ENCODE data around the gene SCAPER. TPM values are rescaled to one million over a fixed set of nuclear protein-coding genes. Genes with fewer than 3 reads are reported as not detected.

Gene SCAPER
- total RNA-seq, 1 experiment from 2014 or later, result 10.3 TPM

DNA sequence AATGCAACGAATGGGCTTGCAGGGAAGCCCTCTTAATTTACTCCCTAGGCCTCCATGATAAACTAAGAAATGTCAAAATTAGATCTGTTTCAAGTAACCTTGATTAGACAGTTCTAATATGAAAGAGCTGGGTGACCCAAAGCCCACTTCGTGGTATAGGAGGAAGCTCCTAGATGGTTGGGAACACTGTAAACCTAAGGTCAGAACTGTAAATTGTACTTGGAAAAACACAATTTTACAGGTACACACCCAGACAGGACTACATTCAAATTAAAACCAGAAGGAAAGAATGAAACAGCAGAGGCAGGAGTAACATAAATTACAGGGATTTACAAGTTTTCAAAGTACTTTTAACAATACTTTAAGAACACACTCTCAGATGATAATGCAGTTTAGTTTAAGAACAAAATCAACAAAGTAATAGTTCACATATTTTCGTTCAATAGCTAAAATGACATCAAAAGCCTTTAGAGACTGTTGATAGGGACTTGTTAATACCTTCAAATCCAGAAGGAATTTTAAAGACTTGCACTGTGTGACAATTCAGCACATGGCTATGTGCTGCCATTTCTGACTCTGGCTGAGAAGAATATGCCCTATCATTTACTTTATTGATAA is 550.2 kb downstream of the SCAPER start:
- CTCF ChIA-PET, result interaction anchor here (1.5 kb wide), 1 partner anchor 21 kb away, joined by 3 read pairs; no protein-coding TSS in a partner anchor
- POLR2A ChIA-PET, result no interaction called here
- no peak overlapping the region for H3K27ac Mint-ChIP-seq
- TF ChIP-seq FOXK1 (CRISPR knock-in tag; IDR thresholded peaks at IDR 0.05) (no peak), ETV6 (CRISPR knock-in tag; IDR thresholded peaks at IDR 0.05) (no peak), MXD4 (CRISPR knock-in tag; IDR thresholded peaks at IDR 0.05; ENCODE audit: borderline replicate concordance) (no peak), HMGA2 (CRISPR knock-in tag; IDR thresholded peaks at IDR 0.05) (no peak)
- TF ChIP-seq, protein P1, sequence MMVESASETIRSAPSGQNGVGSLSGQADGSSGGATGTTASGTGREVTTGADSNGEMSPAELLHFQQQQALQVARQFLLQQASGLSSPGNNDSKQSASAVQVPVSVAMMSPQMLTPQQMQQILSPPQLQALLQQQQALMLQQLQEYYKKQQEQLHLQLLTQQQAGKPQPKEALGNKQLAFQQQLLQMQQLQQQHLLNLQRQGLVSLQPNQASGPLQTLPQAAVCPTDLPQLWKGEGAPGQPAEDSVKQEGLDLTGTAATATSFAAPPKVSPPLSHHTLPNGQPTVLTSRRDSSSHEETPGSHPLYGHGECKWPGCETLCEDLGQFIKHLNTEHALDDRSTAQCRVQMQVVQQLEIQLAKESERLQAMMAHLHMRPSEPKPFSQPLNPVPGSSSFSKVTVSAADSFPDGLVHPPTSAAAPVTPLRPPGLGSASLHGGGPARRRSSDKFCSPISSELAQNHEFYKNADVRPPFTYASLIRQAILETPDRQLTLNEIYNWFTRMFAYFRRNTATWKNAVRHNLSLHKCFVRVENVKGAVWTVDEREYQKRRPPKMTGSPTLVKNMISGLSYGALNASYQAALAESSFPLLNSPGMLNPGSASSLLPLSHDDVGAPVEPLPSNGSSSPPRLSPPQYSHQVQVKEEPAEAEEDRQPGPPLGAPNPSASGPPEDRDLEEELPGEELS (CRISPR knock-in tag; IDR thresholded peaks at IDR 0.05), result no peak
- ATAC-seq, result no peak
- H3K27me3 Mint-ChIP-seq (ENCODE audit: low read depth), result peaks cover 15% of the 10 kb centered on the region
- H3K9me3 Mint-ChIP-seq, result no peaks in the 10 kb centered on the region
- H3K36me3 Mint-ChIP-seq, result no peaks in the 10 kb centered on the region
- no peak overlapping the region for H3K4me3 Mint-ChIP-seq
- no peak for DNase-seq (ENCODE audit: low spot score)
- H3K4me1 Mint-ChIP-seq, result no peaks in the 10 kb centered on the region

DNA sequence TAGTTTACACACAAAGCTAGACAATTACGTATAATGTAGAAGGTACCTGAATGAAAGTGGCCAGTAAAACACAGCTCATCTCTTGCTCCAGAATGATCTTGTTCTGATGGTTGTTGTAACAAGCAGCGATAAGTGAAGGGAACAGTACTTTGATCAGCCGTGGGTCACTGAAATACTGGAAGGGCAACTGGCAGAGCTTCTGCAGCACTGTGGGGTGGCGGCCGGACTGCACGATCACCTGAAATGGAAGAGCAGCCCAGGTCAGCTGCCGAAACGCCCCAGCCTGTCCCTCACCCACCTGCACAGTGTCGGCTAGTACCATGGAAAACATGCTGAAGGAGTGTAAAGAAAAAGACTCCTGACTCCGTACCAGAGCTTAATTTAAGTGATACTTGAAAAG is 551.2 kb downstream of the SCAPER start:
- TF ChIP-seq SOX15 (CRISPR knock-in tag; IDR thresholded peaks at IDR 0.05) (no peak), NR2C2 (CRISPR knock-in tag; IDR thresholded peaks at IDR 0.05) (no peak), ZNF396 (CRISPR knock-in tag; IDR thresholded peaks at IDR 0.05; ENCODE audit: borderline replicate concordance) (no peak), FOXK1 (CRISPR knock-in tag; IDR thresholded peaks at IDR 0.05) (no peak), RORB (CRISPR knock-in tag; IDR thresholded peaks at IDR 0.05) (no peak)
- TF ChIP-seq, protein P2, sequence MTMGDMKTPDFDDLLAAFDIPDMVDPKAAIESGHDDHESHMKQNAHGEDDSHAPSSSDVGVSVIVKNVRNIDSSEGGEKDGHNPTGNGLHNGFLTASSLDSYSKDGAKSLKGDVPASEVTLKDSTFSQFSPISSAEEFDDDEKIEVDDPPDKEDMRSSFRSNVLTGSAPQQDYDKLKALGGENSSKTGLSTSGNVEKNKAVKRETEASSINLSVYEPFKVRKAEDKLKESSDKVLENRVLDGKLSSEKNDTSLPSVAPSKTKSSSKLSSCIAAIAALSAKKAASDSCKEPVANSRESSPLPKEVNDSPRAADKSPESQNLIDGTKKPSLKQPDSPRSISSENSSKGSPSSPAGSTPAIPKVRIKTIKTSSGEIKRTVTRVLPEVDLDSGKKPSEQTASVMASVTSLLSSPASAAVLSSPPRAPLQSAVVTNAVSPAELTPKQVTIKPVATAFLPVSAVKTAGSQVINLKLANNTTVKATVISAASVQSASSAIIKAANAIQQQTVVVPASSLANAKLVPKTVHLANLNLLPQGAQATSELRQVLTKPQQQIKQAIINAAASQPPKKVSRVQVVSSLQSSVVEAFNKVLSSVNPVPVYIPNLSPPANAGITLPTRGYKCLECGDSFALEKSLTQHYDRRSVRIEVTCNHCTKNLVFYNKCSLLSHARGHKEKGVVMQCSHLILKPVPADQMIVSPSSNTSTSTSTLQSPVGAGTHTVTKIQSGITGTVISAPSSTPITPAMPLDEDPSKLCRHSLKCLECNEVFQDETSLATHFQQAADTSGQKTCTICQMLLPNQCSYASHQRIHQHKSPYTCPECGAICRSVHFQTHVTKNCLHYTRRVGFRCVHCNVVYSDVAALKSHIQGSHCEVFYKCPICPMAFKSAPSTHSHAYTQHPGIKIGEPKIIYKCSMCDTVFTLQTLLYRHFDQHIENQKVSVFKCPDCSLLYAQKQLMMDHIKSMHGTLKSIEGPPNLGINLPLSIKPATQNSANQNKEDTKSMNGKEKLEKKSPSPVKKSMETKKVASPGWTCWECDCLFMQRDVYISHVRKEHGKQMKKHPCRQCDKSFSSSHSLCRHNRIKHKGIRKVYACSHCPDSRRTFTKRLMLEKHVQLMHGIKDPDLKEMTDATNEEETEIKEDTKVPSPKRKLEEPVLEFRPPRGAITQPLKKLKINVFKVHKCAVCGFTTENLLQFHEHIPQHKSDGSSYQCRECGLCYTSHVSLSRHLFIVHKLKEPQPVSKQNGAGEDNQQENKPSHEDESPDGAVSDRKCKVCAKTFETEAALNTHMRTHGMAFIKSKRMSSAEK (CRISPR knock-in tag; IDR thresholded peaks at IDR 0.05; ENCODE audit: borderline replicate concordance), result no peak
- TF ChIP-seq, protein P3, sequence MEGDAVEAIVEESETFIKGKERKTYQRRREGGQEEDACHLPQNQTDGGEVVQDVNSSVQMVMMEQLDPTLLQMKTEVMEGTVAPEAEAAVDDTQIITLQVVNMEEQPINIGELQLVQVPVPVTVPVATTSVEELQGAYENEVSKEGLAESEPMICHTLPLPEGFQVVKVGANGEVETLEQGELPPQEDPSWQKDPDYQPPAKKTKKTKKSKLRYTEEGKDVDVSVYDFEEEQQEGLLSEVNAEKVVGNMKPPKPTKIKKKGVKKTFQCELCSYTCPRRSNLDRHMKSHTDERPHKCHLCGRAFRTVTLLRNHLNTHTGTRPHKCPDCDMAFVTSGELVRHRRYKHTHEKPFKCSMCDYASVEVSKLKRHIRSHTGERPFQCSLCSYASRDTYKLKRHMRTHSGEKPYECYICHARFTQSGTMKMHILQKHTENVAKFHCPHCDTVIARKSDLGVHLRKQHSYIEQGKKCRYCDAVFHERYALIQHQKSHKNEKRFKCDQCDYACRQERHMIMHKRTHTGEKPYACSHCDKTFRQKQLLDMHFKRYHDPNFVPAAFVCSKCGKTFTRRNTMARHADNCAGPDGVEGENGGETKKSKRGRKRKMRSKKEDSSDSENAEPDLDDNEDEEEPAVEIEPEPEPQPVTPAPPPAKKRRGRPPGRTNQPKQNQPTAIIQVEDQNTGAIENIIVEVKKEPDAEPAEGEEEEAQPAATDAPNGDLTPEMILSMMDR (IDR thresholded peaks at IDR 0.05), result no peak
- TF ChIP-seq, protein P4, sequence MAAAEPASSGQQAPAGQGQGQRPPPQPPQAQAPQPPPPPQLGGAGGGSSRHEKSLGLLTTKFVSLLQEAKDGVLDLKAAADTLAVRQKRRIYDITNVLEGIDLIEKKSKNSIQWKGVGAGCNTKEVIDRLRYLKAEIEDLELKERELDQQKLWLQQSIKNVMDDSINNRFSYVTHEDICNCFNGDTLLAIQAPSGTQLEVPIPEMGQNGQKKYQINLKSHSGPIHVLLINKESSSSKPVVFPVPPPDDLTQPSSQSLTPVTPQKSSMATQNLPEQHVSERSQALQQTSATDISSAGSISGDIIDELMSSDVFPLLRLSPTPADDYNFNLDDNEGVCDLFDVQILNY (CRISPR knock-in tag; IDR thresholded peaks at IDR 0.05), result no peak
- H3K27me3 Mint-ChIP-seq (ENCODE audit: low read depth), result peaks cover 26% of the 10 kb centered on the region
- ChIA-PET POLR2A (no interaction called here), CTCF (interaction anchor here (1.5 kb wide), 1 partner anchor 20 kb away, joined by 3 read pairs; no protein-coding TSS in a partner anchor)
- no peaks in the 10 kb centered on the region for H3K4me1 Mint-ChIP-seq
- ATAC-seq, result no peak
- H3K36me3 Mint-ChIP-seq, result no peaks in the 10 kb centered on the region
- H3K27ac Mint-ChIP-seq, result no peak overlapping the region
- H3K4me3 Mint-ChIP-seq, result no peak overlapping the region
- H3K9me3 Mint-ChIP-seq, result no peaks in the 10 kb centered on the region
- no peak for DNase-seq (ENCODE audit: low spot score)

DNA sequence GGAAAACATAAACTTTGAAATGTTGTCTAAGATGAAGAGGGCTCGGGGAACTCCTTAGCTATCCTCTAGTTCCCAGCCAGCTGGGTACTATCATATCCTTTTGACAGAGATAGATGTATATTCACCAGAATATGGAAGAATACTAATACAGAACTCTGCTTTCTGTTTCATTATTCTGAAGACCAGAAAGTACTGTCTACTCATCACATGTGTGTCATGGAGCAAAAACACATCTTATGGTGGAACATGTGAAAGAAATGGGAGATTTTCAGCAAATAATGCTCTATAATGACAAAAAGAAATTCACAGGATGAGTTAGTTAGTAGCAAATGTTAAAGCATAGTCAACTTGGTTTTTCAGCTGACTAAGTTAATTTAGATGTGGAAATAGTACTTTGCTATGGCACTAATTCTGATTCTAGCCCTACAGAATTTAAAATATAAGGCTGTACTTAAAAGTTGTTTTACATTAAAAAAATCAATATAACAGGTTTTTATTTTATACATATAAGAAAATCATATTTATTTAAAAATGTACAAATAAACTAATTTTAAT is 552.0 kb downstream of the SCAPER start:
- POLR2A ChIA-PET, result no interaction called here
- Mint-ChIP-seq H3K27me3 (ENCODE audit: low read depth) (peaks cover 34% of the 10 kb centered on the region), H3K9me3 (no peaks in the 10 kb centered on the region), H3K4me3 (no peak overlapping the region), H3K36me3 (no peaks in the 10 kb centered on the region), H3K4me1 (peaks cover 2% of the 10 kb centered on the region; the same call in 1 of the 2 replicates), H3K27ac (no peak overlapping the region)
- CTCF ChIA-PET, result no interaction called here
- ATAC-seq (no peak), DNase-seq (ENCODE audit: low spot score) (no peak)
- TF ChIP-seq, protein P5, sequence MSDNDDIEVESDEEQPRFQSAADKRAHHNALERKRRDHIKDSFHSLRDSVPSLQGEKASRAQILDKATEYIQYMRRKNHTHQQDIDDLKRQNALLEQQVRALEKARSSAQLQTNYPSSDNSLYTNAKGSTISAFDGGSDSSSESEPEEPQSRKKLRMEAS (CRISPR knock-in tag; IDR thresholded peaks at IDR 0.05), result no peak
- TF ChIP-seq TP53 (CRISPR knock-in tag; IDR thresholded peaks at IDR 0.05) (no peak), ZNF396 (CRISPR knock-in tag; IDR thresholded peaks at IDR 0.05; ENCODE audit: borderline replicate concordance) (no peak), IRF2 (CRISPR knock-in tag; IDR thresholded peaks at IDR 0.05; ENCODE audit: borderline replicate concordance, low read depth) (no peak), KAT7 (CRISPR knock-in tag; IDR thresholded peaks at IDR 0.05; ENCODE audit: borderline replicate concordance) (no peak), JAZF1 (CRISPR knock-in tag; IDR thresholded peaks at IDR 0.05) (no peak), HMGA2 (CRISPR knock-in tag; IDR thresholded peaks at IDR 0.05) (no peak)

Data from WTC11 (cell line).